IPS-NIHi7 (cell line): Measurements from ENCODE around the gene SYPL2.

Source experiments
- DNase-seq: peaks from one replicate; pipeline ENCODE4 v3.0.0; 2012; ENCODE audit warnings: mixed read lengths; ENCODE audit errors: extremely low spot score

Gene SYPL2

DNA sequence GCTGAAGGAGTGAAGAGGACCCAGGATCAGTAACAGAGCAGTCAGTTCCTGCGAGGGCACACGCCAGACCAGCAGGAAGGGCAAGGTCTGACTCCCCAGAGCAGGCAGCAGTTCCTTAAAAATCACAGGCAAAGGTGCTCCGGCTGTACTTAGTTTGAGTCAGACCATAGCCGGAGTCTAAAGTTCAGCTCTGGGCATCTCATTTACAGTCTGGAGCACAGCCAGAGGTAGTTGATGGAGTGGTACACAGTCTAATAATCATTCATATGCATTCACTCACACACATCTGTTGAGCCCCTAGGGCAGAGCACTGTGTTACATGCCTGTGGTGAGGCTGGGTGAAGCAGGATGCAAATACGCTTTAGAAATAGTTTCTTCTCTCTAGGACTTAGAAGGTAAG is 50.5 kb downstream of the SYPL2 start:
- DNase-seq = no peak

DNA sequence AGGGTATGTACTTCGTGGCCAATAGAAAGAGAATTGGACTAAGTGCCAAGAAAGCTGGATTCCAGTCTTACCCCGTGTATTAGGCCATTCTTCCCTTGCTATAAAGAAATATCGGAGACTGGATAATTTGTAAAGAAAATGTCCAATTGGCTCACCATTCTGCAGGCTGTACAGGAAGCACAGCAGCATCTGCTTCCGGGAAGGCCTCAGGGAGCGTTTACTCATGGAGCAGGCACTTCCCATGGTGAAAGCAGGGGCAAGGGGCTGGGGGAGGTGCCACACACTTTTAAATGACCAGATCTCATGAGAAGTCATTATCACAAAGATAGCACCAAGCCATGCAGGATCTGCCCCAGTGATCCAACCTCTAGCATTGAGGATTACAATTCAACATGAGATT is 51.0 kb downstream of the SYPL2 start:
- no peak for DNase-seq

GRCh38 chr1:109521002-109521951 is 54.9 kb downstream of the SYPL2 start:
- no peak for DNase-seq

GRCh38 chr1:109522026-109522425 is 55.7 kb downstream of the SYPL2 start:
- DNase-seq = no peak

DNA sequence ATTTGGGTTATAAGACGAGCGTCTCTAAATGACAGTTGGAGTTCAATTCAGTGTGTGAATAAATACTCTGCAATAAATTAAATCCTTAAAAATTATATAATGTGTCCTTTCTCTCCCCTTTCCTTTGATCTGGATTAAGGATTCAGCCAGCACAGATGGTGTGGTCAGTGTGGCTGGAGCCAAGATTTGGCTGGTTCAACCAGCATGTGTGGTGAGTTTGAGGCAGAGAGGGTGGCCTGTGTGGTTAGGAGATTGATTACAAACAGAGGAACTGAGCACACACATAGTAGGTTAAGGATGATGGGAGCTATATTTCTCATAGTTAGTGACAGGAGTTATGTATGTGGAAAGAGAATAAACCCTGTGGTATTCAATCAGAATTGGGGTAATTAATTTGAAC is 57.4 kb downstream of the SYPL2 start:
- no peak for DNase-seq

GRCh38 chr1:109527098-109527811 is 60.9 kb downstream of the SYPL2 start:
- no peak for DNase-seq

DNA sequence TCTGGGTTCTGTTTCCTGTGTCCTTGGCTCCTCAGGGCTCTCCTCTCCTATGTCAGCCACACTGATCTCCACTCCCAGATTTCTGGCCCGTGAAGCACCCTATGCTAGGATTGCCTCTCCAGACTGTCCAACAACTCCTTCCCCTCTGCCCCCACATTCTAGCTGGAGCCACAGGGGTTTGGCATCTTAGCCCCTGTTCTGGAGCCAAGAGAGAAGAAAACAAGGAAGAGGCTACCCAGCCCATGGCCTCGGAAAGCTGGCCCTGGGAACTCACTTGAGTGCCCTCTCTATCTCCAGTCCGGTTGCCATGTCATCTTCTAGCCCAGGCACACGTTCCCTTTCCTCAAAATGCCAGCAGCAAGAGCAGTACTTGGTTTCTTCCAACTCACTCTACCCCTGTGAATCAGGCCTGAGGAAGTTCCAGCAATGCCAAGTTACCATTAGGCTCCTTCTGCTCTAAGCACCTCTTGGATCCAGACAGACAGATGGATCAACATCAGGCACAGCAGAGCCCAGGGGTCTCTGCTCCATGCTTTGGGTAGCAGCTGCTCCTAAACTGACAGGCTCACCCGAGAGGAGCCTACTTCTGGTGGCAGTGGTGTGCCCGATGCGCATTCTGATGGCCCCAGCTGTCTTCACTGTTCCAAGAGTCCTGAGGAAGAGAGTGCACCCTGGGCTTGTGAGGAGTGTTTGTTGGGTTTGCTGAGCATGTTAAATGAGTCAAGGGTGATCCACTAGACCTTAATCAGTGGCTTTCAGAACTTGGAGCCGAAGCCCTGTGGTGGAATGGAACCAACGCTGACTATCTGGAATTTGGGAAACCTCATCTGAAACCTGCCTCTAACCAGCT is 61.7 kb downstream of the SYPL2 start:
- DNase-seq = no peak

DNA sequence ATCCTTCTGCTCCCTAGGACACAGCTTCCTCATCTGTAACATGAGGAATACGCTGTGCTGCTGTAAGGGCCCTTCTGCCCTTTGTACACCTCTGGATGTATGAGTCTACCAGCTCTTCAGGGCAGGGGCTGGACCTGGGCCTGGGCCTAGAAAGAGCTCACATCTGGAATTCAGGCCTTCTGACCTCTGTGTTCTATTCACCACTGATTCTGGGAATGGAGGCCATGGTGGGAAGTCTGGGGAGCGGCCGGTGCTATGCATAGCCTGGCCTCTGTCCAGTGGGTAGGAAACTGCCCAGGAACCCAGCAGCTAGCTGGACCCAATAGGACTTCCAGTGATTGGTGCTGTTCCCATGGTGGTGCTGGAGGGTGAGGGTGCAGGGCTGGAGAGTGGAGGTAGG is 62.4 kb downstream of the SYPL2 start:
- DNase-seq = no peak

GRCh38 chr1:109529881-109530456 is 63.6 kb downstream of the SYPL2 start:
- no peak for DNase-seq

DNA sequence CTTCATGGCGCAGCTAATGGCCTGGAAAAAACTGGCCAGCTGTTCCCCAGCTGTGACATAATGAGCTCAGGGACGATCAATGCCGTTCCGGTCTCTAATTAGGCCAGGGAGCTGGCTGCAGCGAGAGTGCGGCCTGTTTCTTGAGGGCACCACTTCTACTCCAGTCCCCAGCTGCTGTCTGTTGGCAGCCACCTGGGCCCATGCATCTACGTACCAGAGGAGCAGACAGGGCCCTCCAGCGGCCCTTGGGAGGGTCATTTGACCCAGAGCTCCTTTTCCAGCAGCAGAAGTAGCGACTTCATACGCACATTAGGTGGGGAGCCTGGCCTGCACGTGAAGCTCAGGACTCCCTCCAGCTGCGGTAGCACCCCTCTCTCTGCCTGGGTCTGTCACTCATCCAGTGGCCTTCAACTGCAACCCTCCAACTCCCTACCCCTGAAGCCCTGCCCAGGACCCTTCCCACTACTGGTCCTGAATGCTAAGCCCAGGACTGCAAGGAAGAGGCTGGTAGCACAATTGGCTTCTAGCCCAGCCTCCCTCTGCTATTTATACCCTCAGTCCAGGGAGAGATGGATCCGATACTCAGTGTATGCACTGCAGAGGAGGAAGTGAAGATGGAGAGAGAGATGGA is 64.2 kb downstream of the SYPL2 start:
- no peak for DNase-seq

- DNase-seq = no peak
Measured at GRCh38 chr1:109531380-109531779, 65.0 kb downstream of the SYPL2 start.
